Esophagus squamous epithelium (tissue), 4 donors: ENCODE data around the gene THRA.
A peak's percentile ranks its signal among the peaks of the same experiment; 100 is the strongest.

Experiments
- CTCF ChIP-seq, 6 experiments: fragments of 450-650 bp in 4 of 6; fragments of 200-600 bp in 2 of 6; sonication (generic) in 2 of 6; IDR thresholded peaks; one replicate each; pipeline ENCODE4 v1.5.1; 2016 to 2019; ENCODE audit warnings: antibody characterized with exemption in 6 of 6, mild to moderate bottlenecking in 4 of 6, moderate library complexity in 4 of 6
- POLR2A ChIP-seq, 4 donors: fragments of 450-650 bp; IDR thresholded peaks; one replicate each; pipeline ENCODE4 v1.6.1; 2017; ENCODE audit warnings: antibody characterized with exemption in 4 of 4, mild to moderate bottlenecking in 4 of 4, moderate library complexity in 3 of 4

- TF ChIP-seq CTCF (IDR thresholded peaks at IDR 0.05) (peak; percentile 74 to 98 (median 96)), POLR2A (IDR thresholded peaks at IDR 0.05) (peak in 1 of 4 donors; percentile 20)
These were observed 50.5 kb downstream of the THRA start for GRCh38 chr17:40113110-40113906.
